SU-DHL-6 (cell line): ENCODE data around the gene FBP1.

Experiments
- H2AFZ ChIP-seq: fragments of 200-600 bp; sonication (generic); 2 replicates; pipeline ENCODE4 v1.6.1; 2014; ENCODE audit warnings: low read depth, mild to moderate bottlenecking, moderate library complexity, mixed read lengths, antibody characterized with exemption, low read length; ENCODE audit not compliant: severe bottlenecking
- H3F3A ChIP-seq: fragments of 200-600 bp; shearing (Covaris generic); 2 replicates; pipeline ENCODE4 v1.6.0; 2016; ENCODE audit warnings: antibody characterized with exemption, mild to moderate bottlenecking; ENCODE audit not compliant: insufficient read depth
- H3K27ac ChIP-seq: fragments of 200-600 bp; sonication (generic); 2 replicates; pipeline ENCODE4 v1.5.1; 2016; ENCODE audit warnings: low read depth, mild to moderate bottlenecking, low read length, moderate library complexity, mixed read lengths
- H3K27me3 ChIP-seq: fragments of 200-600 bp; sonication (generic), shearing (Covaris generic); 2 replicates; pipeline ENCODE4 v1.6.0; 2014; ENCODE audit warnings: mild to moderate bottlenecking, low read length
- H3K36me3 ChIP-seq: fragments of 200-600 bp; sonication (generic); 2 replicates; pipeline ENCODE4 v1.6.1; 2014; ENCODE audit warnings: mild to moderate bottlenecking, low read length, mixed read lengths
- H3K4me2 ChIP-seq: fragments of 300-600, 200-600 bp; shearing (Covaris generic), sonication (generic); 2 replicates; pipeline ENCODE4 v1.6.0; 2014; ENCODE audit warnings: low read length, low read depth, mild to moderate bottlenecking; ENCODE audit not compliant: poor library complexity, severe bottlenecking
- H3K4me3 ChIP-seq: fragments of 200-600 bp; sonication (generic); 2 replicates; pipeline ENCODE4 v1.5.1; 2014; ENCODE audit warnings: antibody characterized with exemption, low read length, mild to moderate bottlenecking, mixed read lengths; ENCODE audit not compliant: insufficient read depth, poor library complexity, severe bottlenecking
- H3K79me2 ChIP-seq: fragments of 200-600 bp; sonication (generic); 2 replicates; pipeline ENCODE4 v1.6.1; 2014; ENCODE audit warnings: mild to moderate bottlenecking, low read length, moderate library complexity; ENCODE audit not compliant: insufficient read depth
- H3K9ac ChIP-seq: fragments of 200-600 bp; sonication (generic); 2 replicates; pipeline ENCODE4 v1.7.0; 2014; ENCODE audit warnings: mild to moderate bottlenecking, low read length
- H3K9me2 ChIP-seq: fragments of 200-600 bp; sonication (generic); replicated peaks from 2 replicates; pipeline ENCODE4 v1.6.1; 2014; ENCODE audit warnings: low read length; ENCODE audit not compliant: insufficient read depth
- H3K9me3 ChIP-seq: fragments of 200-600 bp; sonication (generic); 2 replicates; pipeline ENCODE4 v1.6.1; 2014; ENCODE audit warnings: low read length, mixed read lengths; ENCODE audit not compliant: insufficient read depth
- H4K20me1 ChIP-seq: fragments of 200-600 bp; sonication (generic); 2 replicates; pipeline ENCODE4 v1.6.1; 2014; ENCODE audit warnings: low read depth, mild to moderate bottlenecking, antibody characterized with exemption, low read length, moderate library complexity, mixed read lengths
- EZH2phosphoT487 ChIP-seq: fragments of 200-600 bp; sonication (generic), shearing (Covaris generic); conservative IDR thresholded peaks from 2 replicates; pipeline ENCODE4 v1.6.1; 2018; ENCODE audit warnings: mild to moderate bottlenecking, antibody characterized with exemption, low read length, moderate library complexity, mixed read lengths
- TF ChIP-seq, protein P1 (sequence below): fragments of 200-600 bp; sonication (generic); IDR thresholded peaks from one replicate; pipeline ENCODE4 v1.5.1; 2017; ENCODE audit warnings: antibody characterized with exemption, mild to moderate bottlenecking, low read length, moderate library complexity; ENCODE audit not compliant: insufficient read depth, poor library complexity, severe bottlenecking

FBP1 gene

DNA sequence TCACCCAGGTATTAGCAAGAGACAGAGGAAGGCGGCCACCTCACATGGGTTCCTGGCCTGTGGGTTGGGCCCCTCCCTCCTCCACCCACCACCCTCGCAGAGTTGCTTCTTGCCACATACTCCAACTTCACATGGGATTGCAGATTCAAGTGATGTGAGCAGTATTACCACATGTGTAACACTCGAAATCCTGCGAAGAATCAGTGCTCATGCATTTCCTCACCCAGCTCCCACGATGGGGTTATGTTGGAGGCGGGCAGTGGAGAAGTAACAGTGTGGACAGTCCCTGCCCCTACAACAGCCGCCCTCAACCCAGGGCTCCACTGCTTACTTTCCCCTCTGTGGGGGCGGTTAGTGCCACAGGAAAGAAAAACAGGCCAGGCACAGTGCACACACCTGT, 3.9 kb upstream of the FBP1 start:
- H3K36me3 ChIP-seq: no peaks in the 10 kb centered on the region
- H3K4me2 ChIP-seq: no peak overlapping the region
- H3K9ac ChIP-seq: no peak overlapping the region
- H3K27me3 ChIP-seq: no peaks in the 10 kb centered on the region
- no peak overlapping the region for H2AFZ ChIP-seq
- no peak overlapping the region for H3K4me3 ChIP-seq
- H3F3A ChIP-seq: no peaks in the 10 kb centered on the region
- H3K9me2 ChIP-seq: no peaks in the 10 kb centered on the region
- TF ChIP-seq EZH2phosphoT487: no peak
- peaks cover 7% of the 10 kb centered on the region; the same call in 1 of the 2 replicates for H3K9me3 ChIP-seq
- no peak overlapping the region for H3K27ac ChIP-seq
- H4K20me1 ChIP-seq: no peaks in the 10 kb centered on the region
- H3K79me2 ChIP-seq: no peaks in the 10 kb centered on the region

DNA sequence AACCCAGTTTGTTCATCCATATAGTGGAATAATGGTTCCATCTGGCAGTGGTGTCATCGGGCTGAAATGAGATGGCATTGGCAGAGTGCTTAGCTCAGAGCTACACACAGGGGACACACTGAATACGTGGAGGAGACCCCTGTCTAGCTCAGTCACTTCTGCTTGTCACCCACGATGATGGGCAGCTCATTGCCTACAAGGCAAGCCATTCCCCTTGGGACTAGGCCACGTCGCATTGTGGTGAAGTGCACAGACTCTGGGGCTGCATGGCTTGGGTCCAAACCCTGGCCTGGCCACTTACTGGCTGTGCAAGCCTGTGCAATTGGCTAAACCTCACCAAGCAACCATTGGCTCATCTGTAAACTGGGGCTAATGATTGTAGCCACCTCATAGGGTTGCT, 3.2 kb upstream of the FBP1 start:
- Histone ChIP-seq H3K36me3 (no peaks in the 10 kb centered on the region), H4K20me1 (no peaks in the 10 kb centered on the region), H3K9me2 (no peaks in the 10 kb centered on the region), H2AFZ (no peak overlapping the region), H3K4me3 (no peak overlapping the region), H3K9ac (no peak overlapping the region), H3K79me2 (no peaks in the 10 kb centered on the region), H3K9me3 (peaks cover 7% of the 10 kb centered on the region; the same call in 1 of the 2 replicates), H3K27ac (no peak overlapping the region), H3F3A (no peaks in the 10 kb centered on the region), H3K27me3 (no peaks in the 10 kb centered on the region), H3K4me2 (no peak overlapping the region)
- TF ChIP-seq EZH2phosphoT487: no peak
- TF ChIP-seq, protein P1, sequence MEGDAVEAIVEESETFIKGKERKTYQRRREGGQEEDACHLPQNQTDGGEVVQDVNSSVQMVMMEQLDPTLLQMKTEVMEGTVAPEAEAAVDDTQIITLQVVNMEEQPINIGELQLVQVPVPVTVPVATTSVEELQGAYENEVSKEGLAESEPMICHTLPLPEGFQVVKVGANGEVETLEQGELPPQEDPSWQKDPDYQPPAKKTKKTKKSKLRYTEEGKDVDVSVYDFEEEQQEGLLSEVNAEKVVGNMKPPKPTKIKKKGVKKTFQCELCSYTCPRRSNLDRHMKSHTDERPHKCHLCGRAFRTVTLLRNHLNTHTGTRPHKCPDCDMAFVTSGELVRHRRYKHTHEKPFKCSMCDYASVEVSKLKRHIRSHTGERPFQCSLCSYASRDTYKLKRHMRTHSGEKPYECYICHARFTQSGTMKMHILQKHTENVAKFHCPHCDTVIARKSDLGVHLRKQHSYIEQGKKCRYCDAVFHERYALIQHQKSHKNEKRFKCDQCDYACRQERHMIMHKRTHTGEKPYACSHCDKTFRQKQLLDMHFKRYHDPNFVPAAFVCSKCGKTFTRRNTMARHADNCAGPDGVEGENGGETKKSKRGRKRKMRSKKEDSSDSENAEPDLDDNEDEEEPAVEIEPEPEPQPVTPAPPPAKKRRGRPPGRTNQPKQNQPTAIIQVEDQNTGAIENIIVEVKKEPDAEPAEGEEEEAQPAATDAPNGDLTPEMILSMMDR: no peak

- Histone ChIP-seq H3K4me2 (no peak overlapping the region), H3K27ac (no peak overlapping the region), H3F3A (no peaks in the 10 kb centered on the region), H3K9me2 (no peaks in the 10 kb centered on the region), H3K36me3 (no peaks in the 10 kb centered on the region), H3K9ac (no peak overlapping the region), H3K27me3 (no peaks in the 10 kb centered on the region), H3K79me2 (no peaks in the 10 kb centered on the region), H2AFZ (no peak overlapping the region), H3K9me3 (peaks cover 7% of the 10 kb centered on the region; the same call in 1 of the 2 replicates), H3K4me3 (no peak overlapping the region), H4K20me1 (no peaks in the 10 kb centered on the region)
- TF ChIP-seq, protein P1: no peak
- TF ChIP-seq EZH2phosphoT487: no peak
Observed at GRCh38 chr9:94639999-94640376, 670 bp upstream of the FBP1 start.

DNA sequence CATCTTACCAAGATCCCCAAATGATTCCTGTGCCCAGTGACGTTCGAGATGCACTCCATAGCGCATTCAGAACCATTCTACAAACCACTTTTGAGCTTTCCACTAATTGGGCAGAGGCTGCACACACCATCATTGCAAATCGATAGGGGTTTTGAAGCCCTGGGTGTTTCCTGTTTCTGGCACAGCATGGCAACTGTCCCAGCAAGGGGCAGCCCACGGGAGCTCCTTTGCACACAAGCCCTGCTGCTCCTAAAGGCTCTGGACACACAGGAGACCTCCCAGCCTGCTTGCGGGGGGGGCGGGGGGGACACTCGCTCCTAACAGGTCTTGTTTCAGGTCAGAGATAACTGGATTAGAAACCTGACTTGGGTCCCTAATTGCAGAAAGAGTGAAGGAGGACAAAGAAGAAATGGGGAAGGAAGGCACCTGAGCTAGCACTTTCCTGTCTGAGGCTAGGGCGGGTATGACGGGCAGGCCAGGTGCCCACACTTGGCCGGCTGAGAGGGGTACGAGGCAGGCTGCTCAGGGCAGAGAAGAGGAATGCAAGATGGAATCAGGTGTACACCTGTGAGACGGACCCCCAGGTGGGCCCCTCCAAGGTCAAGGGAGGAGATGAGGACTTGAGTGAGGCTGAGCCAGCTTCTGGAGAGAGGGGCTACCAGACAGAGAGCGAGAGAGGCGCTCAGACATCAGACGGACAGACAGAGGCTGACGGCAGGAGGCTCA, 820 bp downstream of the FBP1 start:
- H3K79me2 ChIP-seq: no peaks in the 10 kb centered on the region
- peaks cover 7% of the 10 kb centered on the region; the same call in 1 of the 2 replicates for H3K9me3 ChIP-seq
- H3K9me2 ChIP-seq: no peaks in the 10 kb centered on the region
- H3K27ac ChIP-seq: no peak overlapping the region
- H3F3A ChIP-seq: no peaks in the 10 kb centered on the region
- H3K9ac ChIP-seq: no peak overlapping the region
- no peaks in the 10 kb centered on the region for H3K27me3 ChIP-seq
- H3K36me3 ChIP-seq: no peaks in the 10 kb centered on the region
- no peak overlapping the region for H3K4me3 ChIP-seq
- H4K20me1 ChIP-seq: no peaks in the 10 kb centered on the region
- no peak overlapping the region for H3K4me2 ChIP-seq
- TF ChIP-seq EZH2phosphoT487: no peak
- TF ChIP-seq, protein P1: no peak
- H2AFZ ChIP-seq: no peak overlapping the region
